Peyer's patch (tissue), 4 donors: ENCODE measurements around the gene ATP2C1.

Experiments
- POLR2A ChIP-seq, 2 donors: fragments of 450-650 bp; IDR thresholded peaks; one replicate each; pipeline ENCODE4 v1.5.1; 2017; ENCODE audit warnings: antibody characterized with exemption in 2 of 2, mild to moderate bottlenecking in 2 of 2, moderate library complexity in 2 of 2
- TF ChIP-seq, protein P1 (sequence below), 6 experiments: fragments of 450-650 bp in 4 of 6; fragments of 200-600 bp in 2 of 6; sonication (generic) in 1 of 6; IDR thresholded peaks; one replicate each; pipeline ENCODE4 v1.5.1; 2017 to 2019; ENCODE audit warnings: antibody characterized with exemption in 6 of 6, mild to moderate bottlenecking in 3 of 6, moderate library complexity in 1 of 6

- no peak for TF ChIP-seq POLR2A (IDR thresholded peaks at IDR 0.05)
- TF ChIP-seq, protein P1, sequence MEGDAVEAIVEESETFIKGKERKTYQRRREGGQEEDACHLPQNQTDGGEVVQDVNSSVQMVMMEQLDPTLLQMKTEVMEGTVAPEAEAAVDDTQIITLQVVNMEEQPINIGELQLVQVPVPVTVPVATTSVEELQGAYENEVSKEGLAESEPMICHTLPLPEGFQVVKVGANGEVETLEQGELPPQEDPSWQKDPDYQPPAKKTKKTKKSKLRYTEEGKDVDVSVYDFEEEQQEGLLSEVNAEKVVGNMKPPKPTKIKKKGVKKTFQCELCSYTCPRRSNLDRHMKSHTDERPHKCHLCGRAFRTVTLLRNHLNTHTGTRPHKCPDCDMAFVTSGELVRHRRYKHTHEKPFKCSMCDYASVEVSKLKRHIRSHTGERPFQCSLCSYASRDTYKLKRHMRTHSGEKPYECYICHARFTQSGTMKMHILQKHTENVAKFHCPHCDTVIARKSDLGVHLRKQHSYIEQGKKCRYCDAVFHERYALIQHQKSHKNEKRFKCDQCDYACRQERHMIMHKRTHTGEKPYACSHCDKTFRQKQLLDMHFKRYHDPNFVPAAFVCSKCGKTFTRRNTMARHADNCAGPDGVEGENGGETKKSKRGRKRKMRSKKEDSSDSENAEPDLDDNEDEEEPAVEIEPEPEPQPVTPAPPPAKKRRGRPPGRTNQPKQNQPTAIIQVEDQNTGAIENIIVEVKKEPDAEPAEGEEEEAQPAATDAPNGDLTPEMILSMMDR (IDR thresholded peaks at IDR 0.05), result no peak
Observed at GRCh38 chr3:131009698-131010097, 115.8 kb downstream of the ATP2C1 start.
